Stomach (tissue), 9 donors: ENCODE results near the gene LARGE2. TPM values are rescaled to one million over a fixed set of nuclear protein-coding genes. Genes with fewer than 3 reads are reported as not detected.

Experiments
- DNase-seq, 2 donors: peaks; one replicate each; pipeline versions ENCODE4 v3.0.0 to v3.0.0-alpha.2; 2013 to 2019
- H3K27ac ChIP-seq, 5 donors: fragments of 200-600 bp in 4 of 5; sonication (generic) in 4 of 5; one replicate each; pipeline ENCODE4 v1.5.1; 2013 to 2019; ENCODE audit warnings: mild to moderate bottlenecking in 1 of 5, moderate library complexity in 1 of 5
- H3K27me3 ChIP-seq, 3 donors: fragments of 200-600 bp; sonication (generic); one replicate each; pipeline ENCODE4 v1.5.1; 2017 to 2019; ENCODE audit warnings: mixed run types in 1 of 3
- H3K36me3 ChIP-seq, 4 donors: fragments of 200-600 bp; sonication (generic); 1 replicate in 3 of 4; 2 replicates in 1 of 4; pipeline ENCODE4 v1.5.1; 2016 to 2019
- H3K4me1 ChIP-seq, 4 donors: fragments of 200-600 bp; sonication (generic); one replicate each; pipeline ENCODE4 v1.5.1; 2016 to 2019
- H3K4me3 ChIP-seq, 4 donors: fragments of 200-600 bp; sonication (generic) in 3 of 4; one replicate each; pipeline ENCODE4 v1.5.1; 2016 to 2019; ENCODE audit warnings: mild to moderate bottlenecking in 1 of 4
- H3K9me3 ChIP-seq, 4 donors: fragments of 200-600 bp; sonication (generic); one replicate each; pipeline ENCODE4 v1.5.1; 2016 to 2019
- CTCF ChIP-seq, 7 experiments: fragments of 450-650 bp in 4 of 7; fragments of 200-600 bp in 3 of 7; sonication (generic) in 3 of 7; IDR thresholded peaks; one replicate each; pipeline ENCODE4 v1.5.1; 2016 to 2019; ENCODE audit warnings: antibody characterized with exemption in 7 of 7, control low read depth in 2 of 7, mild to moderate bottlenecking in 1 of 7
- EP300 ChIP-seq: sonication (generic); formaldehyde crosslinking; IDR thresholded peaks from one replicate; pipeline ENCODE4 v1.6.1; 2017; ENCODE audit warnings: antibody characterized with exemption
- POLR2A ChIP-seq, 4 donors: fragments of 450-650 bp; IDR thresholded peaks; one replicate each; pipeline ENCODE4 v1.6.1; 2016; ENCODE audit warnings: antibody characterized with exemption in 4 of 4, control low read depth in 2 of 4, mild to moderate bottlenecking in 1 of 4, moderate library complexity in 1 of 4
- POLR2AphosphoS5 ChIP-seq, 3 donors: sonication (generic); formaldehyde crosslinking; IDR thresholded peaks; one replicate each; pipeline ENCODE4 v1.6.1; 2016; ENCODE audit warnings: antibody characterized with exemption in 3 of 3
- WGBS, 5 donors: extraction: QIAGEN DNeasy Blood & Tissue Kit in 3 of 5; methylation state at CpG; one replicate each; pipeline versions ENCODE4 v1.1.5 to v1.1.7; 2013 to 2018; 5-methylcytosine and 5-hydroxymethylcytosine counted together
- intact Hi-C: fragments of 100-400 bp; cut with DNase I; formaldehyde crosslinking; loops from one replicate; pipeline ENCODE4 v1.15.1; 2023; ENCODE audit warnings: low total_unique reads
- polyA plus RNA-seq, 3 donors: library from polyadenylated mRNA; stranded (reverse); fragments of 200-250 nt; gene quantifications; one replicate each; pipeline ENCODE4 v1.2.3, GENCODE V29; 2013
- total RNA-seq, 5 donors: library from RNA; depleted of rRNA; stranded (reverse); fragments of >200 nt; gene quantifications; one replicate each; pipeline versions ENCODE4 v1.1.0 to v1.2.3, GENCODE V29; 2014 to 2016
- donor health status: healthy with polysubstance abuse.
- donor health status: Bipolar disorder and iron deficiency.
- donor health status: healthy.

The LARGE2 gene
- total and polyA plus RNA-seq, 8 donors: 4.2 to 45.1 (median 12.5) TPM; not detected in 2

- no peak for DNase-seq
- no peak overlapping the region for H3K4me3 ChIP-seq
- H3K9me3 ChIP-seq: no peaks in the 10 kb centered on the region
- H3K4me1 ChIP-seq: peaks cover 6 to 31% (median 27%) of the 10 kb centered on the region in 4 donors
- 85 to 91% (median 86%) methylated on average over 8 of the region's 8 CpGs for WGBS, 5 donors
- H3K36me3 ChIP-seq: peaks cover 23 to 86% (median 79%) of the 10 kb centered on the region in 4 donors
- H3K27me3 ChIP-seq: no peaks in the 10 kb centered on the region
- intact Hi-C loops: no loop called here
- TF ChIP-seq CTCF (IDR thresholded peaks at IDR 0.05) (no peak), POLR2A (IDR thresholded peaks at IDR 0.05) (no peak), EP300 (no peak), POLR2AphosphoS5 (IDR thresholded peaks at IDR 0.05) (no peak)
- H3K27ac ChIP-seq: peak overlapping the region in 1 of 5 donors; percentile 39
These were observed 13.1 kb downstream of the LARGE2 start for GRCh38 chr11:45935349-45936064.

- Histone ChIP-seq H3K27me3 (no peaks in the 10 kb centered on the region), H3K36me3 (peaks cover 23 to 85% (median 75%) of the 10 kb centered on the region in 4 donors), H3K4me3 (no peak overlapping the region), H3K27ac (no peak overlapping the region), H3K9me3 (no peaks in the 10 kb centered on the region), H3K4me1 (peaks cover 6 to 23% (median 19%) of the 10 kb centered on the region in 4 donors)
- 89 to 97% (median 92%) methylated on average over 4 of the region's 4 CpGs for WGBS, 5 donors
- DNase-seq: no peak
- intact Hi-C loops: no loop called here
- no peak for TF ChIP-seq CTCF (IDR thresholded peaks at IDR 0.05)
- no peak for TF ChIP-seq POLR2AphosphoS5 (IDR thresholded peaks at IDR 0.05)
- no peak for TF ChIP-seq POLR2A (IDR thresholded peaks at IDR 0.05)
- TF ChIP-seq EP300: no peak
These were observed 14.1 kb downstream of the LARGE2 start for GRCh38 chr11:45936511-45937054.

GRCh38 chr11:45937916-45938315 lies 15.5 kb downstream of the LARGE2 start:
- Histone ChIP-seq H3K4me1 (peaks cover 6 to 23% (median 18%) of the 10 kb centered on the region in 4 donors), H3K27me3 (no peaks in the 10 kb centered on the region), H3K9me3 (no peaks in the 10 kb centered on the region), H3K36me3 (peaks cover 23 to 84% (median 73%) of the 10 kb centered on the region in 4 donors), H3K4me3 (no peak overlapping the region), H3K27ac (no peak overlapping the region)
- 90 to 94% (median 92%) methylated on average over 10 of the region's 10 CpGs for WGBS, 5 donors
- DNase-seq: no peak
- no peak for TF ChIP-seq EP300
- TF ChIP-seq POLR2AphosphoS5 (IDR thresholded peaks at IDR 0.05): no peak
- no peak for TF ChIP-seq POLR2A (IDR thresholded peaks at IDR 0.05)
- no peak for TF ChIP-seq CTCF (IDR thresholded peaks at IDR 0.05)
- intact Hi-C loops: no loop called here

GRCh38 chr11:45939836-45940235 lies 17.4 kb downstream of the LARGE2 start:
- no peak overlapping the region for H3K4me3 ChIP-seq
- DNase-seq: no peak
- peaks cover 24 to 84% (median 71%) of the 10 kb centered on the region in 4 donors for H3K36me3 ChIP-seq
- WGBS, 5 donors: 79 to 98% (median 85%) methylated on average over 2 of the region's 2 CpGs
- peaks cover 0 to 4% (median under 1%) of the 10 kb centered on the region in 4 donors for H3K4me1 ChIP-seq
- no peaks in the 10 kb centered on the region for H3K9me3 ChIP-seq
- no peaks in the 10 kb centered on the region for H3K27me3 ChIP-seq
- H3K27ac ChIP-seq: no peak overlapping the region
- intact Hi-C loops: no loop called here
- TF ChIP-seq POLR2AphosphoS5 (IDR thresholded peaks at IDR 0.05) (no peak), CTCF (IDR thresholded peaks at IDR 0.05) (no peak)
